Activated gamma-delta T cell (primary cell): ENCODE data around the gene ABTB2.

Experiments used
- DNase-seq: peaks from one replicate; lab custom pipeline; 2025; lab: John Stamatoyannopoulos, UW

ABTB2 gene

GRCh38 chr11:34214961-34215805, 142.6 kb downstream of the ABTB2 start:
- DNase-seq, result no peak

GRCh38 chr11:34213366-34213765, 144.4 kb downstream of the ABTB2 start:
- DNase-seq, result no peak

GRCh38 chr11:34212566-34212965, 145.2 kb downstream of the ABTB2 start:
- no peak for DNase-seq

GRCh38 chr11:34209809-34210208, 148.0 kb downstream of the ABTB2 start:
- no peak for DNase-seq

GRCh38 chr11:34208266-34209135, 149.3 kb downstream of the ABTB2 start:
- no peak for DNase-seq

GRCh38 chr11:34207487-34208180, 150.2 kb downstream of the ABTB2 start:
- no peak for DNase-seq

- no peak for DNase-seq
These were observed 151.2 kb downstream of the ABTB2 start for GRCh38 chr11:34206407-34207300.

GRCh38 chr11:34205326-34206035, 152.3 kb downstream of the ABTB2 start:
- DNase-seq, result no peak

GRCh38 chr11:34204396-34205279, 153.2 kb downstream of the ABTB2 start:
- DNase-seq, result no peak

- no peak for DNase-seq
These were observed 154.4 kb downstream of the ABTB2 start for GRCh38 chr11:34203377-34203871.

- DNase-seq, result no peak
These were observed 156.7 kb downstream of the ABTB2 start for GRCh38 chr11:34201129-34201528.

GRCh38 chr11:34199525-34199924, 158.3 kb downstream of the ABTB2 start:
- DNase-seq, result no peak

GRCh38 chr11:34198523-34198922, 159.3 kb downstream of the ABTB2 start:
- no peak for DNase-seq

- no peak for DNase-seq
These were observed 160.6 kb downstream of the ABTB2 start for GRCh38 chr11:34197256-34197655.

GRCh38 chr11:34194576-34195335, 163.1 kb downstream of the ABTB2 start:
- DNase-seq, result no peak

GRCh38 chr11:34192481-34193401, 165.1 kb downstream of the ABTB2 start:
- DNase-seq, result no peak

- DNase-seq, result no peak
These were observed 166.2 kb downstream of the ABTB2 start for GRCh38 chr11:34191578-34191977.
